ENCODE data around the gene GMEB2.

The GMEB2 gene

GRCh38 chr20:63551068-63551467, 75.8 kb downstream of the GMEB2 start:
- no peak for TF ChIP-seq CTCF (conservative IDR thresholded peaks at IDR 0.05; ENCODE audit: low read depth, low read length)
- Histone ChIP-seq H3K27ac (no peak overlapping the region), H3K79me2 (ENCODE audit: insufficient read depth, low read depth) (no peaks in the 10 kb centered on the region), H3K4me2 (no peak overlapping the region), H3K27me3 (ENCODE audit: insufficient read depth, low read depth) (peaks cover 89% of the 10 kb centered on the region), H3K4me3 (IDR thresholded peaks at IDR 0.05; ENCODE audit: insufficient read depth, low read depth, low read length) (no peak overlapping the region), H4K20me1 (ENCODE audit: insufficient read depth) (no peaks in the 10 kb centered on the region), H3K36me3 (ENCODE audit: insufficient read depth) (no peaks in the 10 kb centered on the region), H2AFZ (ENCODE audit: low read depth) (no peak overlapping the region), H3K4me1 (ENCODE audit: low read depth, poor library complexity, severe bottlenecking) (peaks cover 17% of the 10 kb centered on the region), H3K9ac (no peak overlapping the region)

DNA sequence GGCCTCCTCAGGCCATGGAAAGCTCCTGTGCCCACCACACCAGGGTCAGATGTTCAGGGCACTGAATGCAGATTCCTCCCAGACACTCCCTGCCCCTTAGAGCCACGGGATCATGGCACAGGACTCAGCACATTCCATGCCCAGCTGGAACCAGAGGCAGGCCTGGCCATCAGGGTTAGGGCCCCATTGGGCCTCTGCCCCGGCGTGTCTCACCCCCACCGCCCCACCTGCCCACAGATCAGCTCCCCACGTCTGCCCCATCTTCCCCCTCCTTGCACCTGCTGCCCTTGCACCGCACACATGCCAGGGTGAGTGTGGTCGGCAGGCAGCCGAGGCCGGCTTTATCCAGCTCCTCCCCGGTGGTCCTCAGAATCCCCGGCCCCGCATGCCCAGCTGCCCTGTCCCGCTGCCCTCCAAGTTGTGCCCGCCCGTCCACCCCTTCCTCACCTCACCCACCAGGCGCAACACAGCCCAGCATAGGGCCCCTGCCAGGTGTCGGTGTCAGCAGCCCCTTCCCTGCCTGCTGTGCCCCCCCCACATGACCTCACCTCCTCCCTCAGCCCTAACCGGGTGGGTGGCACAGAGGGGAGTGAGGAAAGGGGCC, 77.1 kb downstream of the GMEB2 start:
- peaks cover 90% of the 10 kb centered on the region for H3K27me3 ChIP-seq (ENCODE audit: insufficient read depth, low read depth)

DNA sequence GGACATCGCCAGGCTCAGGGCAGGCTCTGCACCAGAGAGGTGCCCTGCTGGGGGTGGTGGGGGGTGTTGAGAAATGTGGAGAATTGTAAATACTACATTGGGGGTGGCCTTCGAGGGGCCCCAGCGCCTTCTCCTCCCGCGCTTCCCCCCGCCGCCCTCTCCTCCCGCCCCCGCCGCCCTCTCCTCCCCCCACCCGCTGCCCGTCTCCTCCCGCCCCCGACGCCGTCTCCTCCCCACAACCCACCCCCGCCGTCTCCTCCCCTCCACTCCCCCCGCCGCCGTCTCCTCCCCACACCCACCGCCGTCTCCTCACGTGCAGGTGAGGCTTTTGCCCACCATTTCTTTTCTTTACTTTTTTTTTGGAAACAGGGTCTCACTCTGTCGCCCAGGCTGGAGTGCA, 77.9 kb downstream of the GMEB2 start:
- Histone ChIP-seq H3K4me1 (ENCODE audit: low read depth, poor library complexity, severe bottlenecking) (peaks cover 15% of the 10 kb centered on the region), H3K36me3 (ENCODE audit: insufficient read depth) (no peaks in the 10 kb centered on the region), H3K4me2 (no peak overlapping the region), H3K4me3 (IDR thresholded peaks at IDR 0.05; ENCODE audit: insufficient read depth, low read depth, low read length) (no peak overlapping the region), H3K27me3 (ENCODE audit: insufficient read depth, low read depth) (peaks cover 90% of the 10 kb centered on the region), H3K9ac (no peak overlapping the region), H4K20me1 (ENCODE audit: insufficient read depth) (no peaks in the 10 kb centered on the region), H3K27ac (no peak overlapping the region), H2AFZ (ENCODE audit: low read depth) (no peak overlapping the region), H3K79me2 (ENCODE audit: insufficient read depth, low read depth) (no peaks in the 10 kb centered on the region)
- no peak for TF ChIP-seq CTCF (conservative IDR thresholded peaks at IDR 0.05; ENCODE audit: low read depth, low read length)

More for the DNA sequence above, 77.1 kb downstream of the GMEB2 start:
- Histone ChIP-seq H4K20me1 (ENCODE audit: insufficient read depth) (no peaks in the 10 kb centered on the region), H3K4me1 (ENCODE audit: low read depth, poor library complexity, severe bottlenecking) (peaks cover 17% of the 10 kb centered on the region), H3K4me2 (no peak overlapping the region), H3K36me3 (ENCODE audit: insufficient read depth) (no peaks in the 10 kb centered on the region), H3K9ac (no peak overlapping the region), H3K4me3 (IDR thresholded peaks at IDR 0.05; ENCODE audit: insufficient read depth, low read depth, low read length) (no peak overlapping the region), H2AFZ (ENCODE audit: low read depth) (no peak overlapping the region), H3K79me2 (ENCODE audit: insufficient read depth, low read depth) (no peaks in the 10 kb centered on the region), H3K27ac (no peak overlapping the region)
- no peak for TF ChIP-seq CTCF (conservative IDR thresholded peaks at IDR 0.05; ENCODE audit: low read depth, low read length)

DNA sequence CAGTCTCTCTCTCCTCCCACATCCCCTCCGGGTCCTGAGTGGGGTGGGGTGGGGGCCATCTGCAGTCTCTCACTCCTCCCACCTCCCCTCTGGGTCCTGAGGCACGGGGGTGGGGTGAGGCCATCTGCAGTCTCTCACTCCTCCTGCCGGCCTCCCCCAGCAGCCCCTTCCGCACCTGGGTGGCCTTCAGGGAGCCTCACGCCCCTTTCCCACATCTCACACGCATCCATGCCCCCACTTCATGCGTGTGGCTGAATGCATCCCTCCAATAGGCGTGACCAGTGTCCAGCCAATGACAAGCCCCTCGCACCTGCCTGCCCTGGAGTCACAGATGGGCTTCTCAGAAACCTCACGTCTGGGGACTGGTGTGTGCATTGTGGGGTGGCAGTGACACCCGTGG, 78.4 kb downstream of the GMEB2 start:
- Histone ChIP-seq H3K4me1 (ENCODE audit: low read depth, poor library complexity, severe bottlenecking) (peaks cover 11% of the 10 kb centered on the region), H3K4me2 (no peak overlapping the region)

More for the DNA sequence above, 78.4 kb downstream of the GMEB2 start:
- Histone ChIP-seq H4K20me1 (ENCODE audit: insufficient read depth) (no peaks in the 10 kb centered on the region), H3K36me3 (ENCODE audit: insufficient read depth) (no peaks in the 10 kb centered on the region), H3K4me3 (IDR thresholded peaks at IDR 0.05; ENCODE audit: insufficient read depth, low read depth, low read length) (no peak overlapping the region), H3K27ac (no peak overlapping the region), H3K9ac (no peak overlapping the region), H2AFZ (ENCODE audit: low read depth) (no peak overlapping the region), H3K27me3 (ENCODE audit: insufficient read depth, low read depth) (peaks cover 91% of the 10 kb centered on the region), H3K79me2 (ENCODE audit: insufficient read depth, low read depth) (no peaks in the 10 kb centered on the region)
- no peak for TF ChIP-seq CTCF (conservative IDR thresholded peaks at IDR 0.05; ENCODE audit: low read depth, low read length)

Measured in KMS-11 (cell line).